ENCODE measurements around the gene GGPS1. TPM values are rescaled to one million over a fixed set of nuclear protein-coding genes. Genes with fewer than 3 reads are reported as not detected.

Gene GGPS1
- total RNA-seq, 6 donors from 2014 or later, result 5.0 to 32.6 (median 25.4) TPM

DNA sequence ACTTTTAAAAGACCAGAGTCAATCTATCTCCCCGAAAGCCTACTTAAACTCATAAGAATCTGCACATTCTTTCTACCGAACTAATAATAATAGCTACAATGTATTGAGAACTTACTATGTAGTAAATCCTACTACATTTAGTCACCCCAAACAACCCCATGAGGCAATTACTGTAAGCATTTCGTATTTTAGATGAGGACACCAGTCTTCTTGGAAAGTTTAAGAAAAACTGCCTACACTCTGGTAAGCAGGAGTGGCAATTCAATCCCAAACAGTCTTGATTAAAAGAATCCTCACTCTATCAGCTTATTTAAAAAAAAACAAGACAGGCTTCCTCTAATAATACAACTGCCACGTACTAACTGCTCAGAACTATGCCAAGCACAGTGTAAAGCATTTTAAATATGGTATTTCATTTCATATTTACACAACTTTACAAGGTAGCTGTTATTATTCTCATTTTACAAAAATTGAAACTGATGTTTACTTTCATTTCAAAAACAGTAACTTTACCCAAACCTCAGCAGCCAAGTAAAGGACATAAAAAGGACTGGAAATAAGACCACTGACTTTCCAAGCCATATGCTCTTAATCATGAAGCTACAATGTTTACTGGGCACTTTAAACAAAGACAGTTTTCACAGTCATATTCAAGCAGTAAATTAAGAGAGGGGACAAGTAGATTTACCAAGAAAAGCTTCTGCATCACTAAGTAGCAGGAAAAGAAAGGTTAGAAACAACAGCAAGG, 14.3 kb upstream of the GGPS1 start:
- TF ChIP-seq POLR2AphosphoS5 (IDR thresholded peaks at IDR 0.05), result no peak
- no peak for TF ChIP-seq EP300 (IDR thresholded peaks at IDR 0.05)
- no peak for TF ChIP-seq POLR2A (IDR thresholded peaks at IDR 0.05)
- Histone ChIP-seq H3K4me3 (no peak overlapping the region), H3K27me3 (no peaks in the 10 kb centered on the region), H3K36me3 (peaks cover 0 to 17% (median 4%) of the 10 kb centered on the region in 4 donors), H3K9me3 (no peaks in the 10 kb centered on the region), H3K27ac (no peak overlapping the region), H3K4me1 (peaks cover 10 to 48% (median 25%) of the 10 kb centered on the region in 4 donors)
- ATAC-seq (ENCODE audit: low FRiP score in 2 of 2) (no peak), DNase-seq (no peak)
- WGBS, 2 donors, result 55 to 59% methylated on average over 4 of the region's 4 CpGs

DNA sequence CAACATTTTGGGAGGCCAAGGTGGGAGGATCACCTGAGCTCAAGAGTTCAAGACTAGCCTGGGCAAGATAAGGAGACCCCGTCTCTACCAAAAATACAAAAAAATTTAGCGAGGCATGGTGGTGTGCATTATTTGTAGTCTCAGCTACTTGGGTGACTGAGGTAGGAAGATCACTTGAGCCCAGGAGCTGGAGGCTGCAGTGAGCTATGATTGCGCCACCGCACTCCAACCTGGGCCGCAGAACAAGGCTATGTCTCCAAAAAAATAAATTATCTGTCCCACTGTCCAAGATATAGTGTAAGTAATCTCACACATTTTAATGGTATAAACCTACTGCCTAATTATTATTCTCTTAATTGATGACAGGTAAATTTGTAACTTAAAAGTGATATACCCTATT, 13.2 kb upstream of the GGPS1 start:
- no peak for DNase-seq
- no peak overlapping the region for H3K27ac ChIP-seq
- peaks cover 0 to 24% (median 4%) of the 10 kb centered on the region in 4 donors for H3K36me3 ChIP-seq
- H3K27me3 ChIP-seq, result no peaks in the 10 kb centered on the region
- no peaks in the 10 kb centered on the region for H3K9me3 ChIP-seq
- no peak overlapping the region for H3K4me3 ChIP-seq
- WGBS, 2 donors, result 90 to 93% methylated on average over 5 of the region's 5 CpGs
- ATAC-seq (ENCODE audit: low FRiP score in 2 of 2), result no peak
- peaks cover 10 to 56% (median 24%) of the 10 kb centered on the region in 4 donors for H3K4me1 ChIP-seq
- no peak for TF ChIP-seq EP300 (IDR thresholded peaks at IDR 0.05)
- no peak for TF ChIP-seq POLR2A (IDR thresholded peaks at IDR 0.05)
- TF ChIP-seq POLR2AphosphoS5 (IDR thresholded peaks at IDR 0.05), result no peak
- TF ChIP-seq, protein P1, sequence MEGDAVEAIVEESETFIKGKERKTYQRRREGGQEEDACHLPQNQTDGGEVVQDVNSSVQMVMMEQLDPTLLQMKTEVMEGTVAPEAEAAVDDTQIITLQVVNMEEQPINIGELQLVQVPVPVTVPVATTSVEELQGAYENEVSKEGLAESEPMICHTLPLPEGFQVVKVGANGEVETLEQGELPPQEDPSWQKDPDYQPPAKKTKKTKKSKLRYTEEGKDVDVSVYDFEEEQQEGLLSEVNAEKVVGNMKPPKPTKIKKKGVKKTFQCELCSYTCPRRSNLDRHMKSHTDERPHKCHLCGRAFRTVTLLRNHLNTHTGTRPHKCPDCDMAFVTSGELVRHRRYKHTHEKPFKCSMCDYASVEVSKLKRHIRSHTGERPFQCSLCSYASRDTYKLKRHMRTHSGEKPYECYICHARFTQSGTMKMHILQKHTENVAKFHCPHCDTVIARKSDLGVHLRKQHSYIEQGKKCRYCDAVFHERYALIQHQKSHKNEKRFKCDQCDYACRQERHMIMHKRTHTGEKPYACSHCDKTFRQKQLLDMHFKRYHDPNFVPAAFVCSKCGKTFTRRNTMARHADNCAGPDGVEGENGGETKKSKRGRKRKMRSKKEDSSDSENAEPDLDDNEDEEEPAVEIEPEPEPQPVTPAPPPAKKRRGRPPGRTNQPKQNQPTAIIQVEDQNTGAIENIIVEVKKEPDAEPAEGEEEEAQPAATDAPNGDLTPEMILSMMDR (IDR thresholded peaks at IDR 0.05), result no peak

DNA sequence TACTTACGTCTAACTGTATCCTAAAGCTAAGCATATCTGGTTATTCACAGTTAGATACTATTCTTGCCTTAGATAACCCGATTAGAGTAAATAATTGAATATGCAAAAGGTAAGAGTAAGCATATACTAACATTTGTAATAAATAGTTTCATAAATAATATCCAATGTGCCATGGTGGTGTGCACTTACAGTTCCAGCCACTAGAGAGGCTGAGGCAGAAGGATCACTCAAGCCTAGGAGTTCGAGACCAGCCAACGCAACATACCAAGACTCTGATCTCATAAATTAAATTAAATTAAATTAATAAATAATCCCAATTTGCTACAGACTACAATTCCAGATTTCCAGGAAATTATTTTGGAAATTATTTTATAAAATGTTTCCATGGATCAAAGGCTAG, 12.6 kb upstream of the GGPS1 start:
- peaks cover 0 to 24% (median 4%) of the 10 kb centered on the region in 4 donors for H3K36me3 ChIP-seq

DNA sequence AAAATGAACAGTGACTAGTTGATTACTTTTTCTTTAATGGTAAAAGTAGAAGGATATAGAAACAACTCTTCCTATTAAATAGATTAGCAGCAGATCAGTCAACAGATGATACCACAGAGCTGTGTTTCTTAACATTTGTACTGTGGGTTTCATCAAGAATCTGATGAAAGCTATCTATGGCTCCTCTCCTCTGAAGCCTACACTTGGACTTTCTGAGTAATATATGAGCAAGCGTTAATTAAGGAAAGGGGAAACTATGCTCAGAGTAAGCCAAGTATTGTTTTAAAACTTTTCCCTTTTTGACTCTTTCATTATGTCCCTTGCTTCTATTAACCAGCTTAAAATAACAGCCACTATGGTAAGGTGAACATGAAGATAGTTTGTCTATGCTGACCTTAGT, 11.2 kb upstream of the GGPS1 start:
- Histone ChIP-seq H3K9me3 (no peaks in the 10 kb centered on the region), H3K4me3 (no peak overlapping the region), H3K27me3 (no peaks in the 10 kb centered on the region), H3K27ac (no peak overlapping the region), H3K36me3 (peaks cover 0 to 17% (median 4%) of the 10 kb centered on the region in 4 donors), H3K4me1 (peaks cover 10 to 70% (median 23%) of the 10 kb centered on the region in 4 donors)
- ATAC-seq (ENCODE audit: low FRiP score in 2 of 2) (no peak), DNase-seq (no peak)
- TF ChIP-seq POLR2A (IDR thresholded peaks at IDR 0.05), result no peak
- TF ChIP-seq POLR2AphosphoS5 (IDR thresholded peaks at IDR 0.05), result no peak
- no peak for TF ChIP-seq EP300 (IDR thresholded peaks at IDR 0.05)
- TF ChIP-seq, protein P1 (IDR thresholded peaks at IDR 0.05), result no peak
- WGBS, 2 donors, result 49 to 55% methylated on average over 1 of the region's 1 CpG

More for the DNA sequence above, 12.6 kb upstream of the GGPS1 start:
- ATAC-seq (ENCODE audit: low FRiP score in 2 of 2) (no peak), DNase-seq (no peak)
- no peak overlapping the region for H3K27ac ChIP-seq
- H3K4me3 ChIP-seq, result no peak overlapping the region
- H3K9me3 ChIP-seq, result no peaks in the 10 kb centered on the region
- H3K4me1 ChIP-seq, result peaks cover 10 to 57% (median 24%) of the 10 kb centered on the region in 4 donors
- no peaks in the 10 kb centered on the region for H3K27me3 ChIP-seq
- 98% methylated on average over 4 of the region's 4 CpGs for WGBS, 2 donors
- TF ChIP-seq, protein P1 (IDR thresholded peaks at IDR 0.05), result no peak
- TF ChIP-seq POLR2A (IDR thresholded peaks at IDR 0.05) (no peak), POLR2AphosphoS5 (IDR thresholded peaks at IDR 0.05) (no peak), EP300 (IDR thresholded peaks at IDR 0.05) (no peak)

DNA sequence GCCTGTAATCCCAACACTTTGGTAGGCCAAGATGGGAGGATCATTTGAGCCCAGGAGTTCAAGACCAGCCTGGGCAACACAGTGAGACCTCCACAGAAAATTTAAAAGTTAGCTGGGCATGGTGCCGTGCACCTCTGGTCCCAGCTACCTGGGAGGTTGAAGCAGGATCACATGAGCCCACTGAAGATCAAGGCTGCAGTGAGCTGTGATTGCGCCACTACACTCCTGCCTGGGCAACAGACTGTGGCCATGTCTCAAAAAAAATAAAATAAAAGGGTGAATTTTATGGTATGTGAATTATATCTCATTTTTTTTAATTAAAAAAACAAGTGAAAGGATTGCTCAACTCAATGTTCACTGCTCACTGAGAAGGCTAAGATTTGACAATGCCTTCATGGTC, 9.1 kb upstream of the GGPS1 start:
- peaks cover 3 to 66% (median 22%) of the 10 kb centered on the region in 4 donors for H3K4me1 ChIP-seq

More for the DNA sequence above, 9.1 kb upstream of the GGPS1 start:
- Histone ChIP-seq H3K27ac (no peak overlapping the region), H3K27me3 (no peaks in the 10 kb centered on the region), H3K4me3 (no peak overlapping the region), H3K36me3 (peaks cover 0 to 17% (median 4%) of the 10 kb centered on the region in 4 donors), H3K9me3 (no peaks in the 10 kb centered on the region)
- TF ChIP-seq, protein P1 (IDR thresholded peaks at IDR 0.05), result no peak
- TF ChIP-seq POLR2A (IDR thresholded peaks at IDR 0.05), result no peak
- TF ChIP-seq POLR2AphosphoS5 (IDR thresholded peaks at IDR 0.05), result no peak
- TF ChIP-seq EP300 (IDR thresholded peaks at IDR 0.05), result no peak
- WGBS, 2 donors, result 91 to 96% methylated on average over 2 of the region's 2 CpGs
- no peak for DNase-seq
- ATAC-seq (ENCODE audit: low FRiP score in 2 of 2), result no peak
